ENCODE measurements around the gene PCAT6.

The PCAT6 gene

DNA sequence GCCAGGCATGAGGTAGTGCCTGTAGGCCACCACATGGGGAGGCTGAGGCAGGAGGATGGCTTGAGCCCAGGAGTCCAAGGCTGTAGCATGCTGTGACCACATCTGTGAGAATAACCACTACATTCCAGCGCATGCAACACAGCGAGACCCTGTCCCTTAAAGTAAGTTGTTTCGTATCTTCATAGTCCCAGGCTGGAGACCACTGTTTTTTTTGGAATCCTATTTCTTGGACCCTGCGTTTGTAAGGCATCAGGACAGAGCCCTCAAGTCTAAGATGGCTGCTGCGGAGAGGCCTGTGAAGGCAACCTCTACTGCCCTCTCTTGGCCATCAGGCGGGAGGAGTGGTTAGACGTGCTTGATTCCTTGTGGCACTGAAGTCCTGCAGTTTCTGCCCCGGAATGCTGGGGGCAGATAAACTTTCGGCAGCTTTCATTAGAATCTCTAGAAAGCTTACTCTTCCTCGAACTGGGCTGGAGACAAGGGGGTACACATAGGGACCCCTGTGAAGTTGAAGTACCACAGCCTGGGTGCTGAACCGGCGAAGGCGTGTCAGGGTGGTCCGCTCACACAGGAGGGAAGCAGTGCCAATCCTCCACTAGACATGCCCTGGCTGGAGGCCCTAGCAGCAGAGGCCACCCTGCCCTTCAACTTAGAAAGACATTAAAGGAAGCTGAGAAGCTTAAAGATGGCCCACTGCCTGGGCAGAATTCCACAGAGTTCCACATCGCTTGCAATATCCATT, 41.6 kb downstream of the PCAT6 start:
- no peak for DNase-seq

DNA sequence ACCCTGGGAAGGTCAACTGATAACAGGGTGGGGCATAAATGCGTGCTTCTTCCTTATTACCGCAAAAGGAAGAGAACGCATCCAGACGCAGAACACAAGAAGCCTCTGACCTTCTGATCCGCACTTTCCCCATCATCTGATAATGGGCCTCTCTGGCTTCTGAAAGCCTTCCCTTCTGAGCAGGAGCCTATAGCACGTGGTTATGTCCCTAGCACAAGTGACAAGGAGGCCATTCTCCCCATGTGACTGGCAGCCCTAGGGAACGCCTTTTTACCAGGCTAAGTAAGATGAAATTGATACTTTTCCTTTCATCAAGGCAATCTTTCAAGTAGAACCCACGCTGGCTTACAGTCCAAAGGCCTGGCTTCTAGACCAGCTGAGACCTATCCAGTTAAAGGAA, 44.0 kb downstream of the PCAT6 start:
- DNase-seq, result no peak

DNA sequence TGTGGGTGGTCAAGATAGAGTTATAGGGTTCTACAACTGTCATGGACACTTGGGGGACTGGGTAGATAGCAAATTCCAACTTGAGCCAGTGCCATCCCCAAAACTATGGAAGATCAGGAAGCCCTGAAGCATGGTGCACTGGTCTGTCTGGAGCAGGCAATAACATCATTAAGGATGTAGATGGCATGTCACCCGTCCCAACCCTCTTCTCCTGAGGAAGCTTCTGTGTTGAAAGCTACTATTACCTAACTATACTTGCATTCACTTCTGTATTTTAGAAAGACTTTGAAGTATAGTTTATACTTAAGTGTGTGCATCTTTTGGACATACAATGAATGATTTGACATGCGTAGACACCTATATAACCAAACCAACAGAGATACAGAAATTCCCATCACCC, 45.3 kb downstream of the PCAT6 start:
- DNase-seq, result no peak

DNA sequence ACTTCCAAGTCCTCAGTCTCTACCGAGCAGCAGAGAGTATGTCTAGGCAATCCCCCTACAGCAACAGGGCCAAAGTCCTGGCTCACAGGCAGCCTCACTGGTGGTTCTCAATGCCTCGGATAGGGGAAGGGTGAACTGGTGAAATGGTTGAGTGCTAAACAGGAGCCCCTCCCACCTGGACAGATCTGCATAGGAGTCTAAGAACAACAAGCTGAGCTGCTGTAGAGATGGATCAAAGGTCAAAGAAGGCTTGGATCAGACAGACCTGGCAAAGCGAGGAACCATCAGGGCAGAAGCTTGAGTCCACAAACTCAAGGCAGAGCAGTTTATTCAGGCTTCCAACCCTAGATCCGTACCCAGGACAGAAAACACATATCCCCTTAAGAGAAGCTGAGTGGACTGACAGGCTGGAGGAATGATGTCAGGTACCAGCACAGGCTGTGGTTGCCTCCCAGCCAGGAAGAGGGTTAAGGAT, 46.4 kb downstream of the PCAT6 start:
- no peak for DNase-seq

DNA sequence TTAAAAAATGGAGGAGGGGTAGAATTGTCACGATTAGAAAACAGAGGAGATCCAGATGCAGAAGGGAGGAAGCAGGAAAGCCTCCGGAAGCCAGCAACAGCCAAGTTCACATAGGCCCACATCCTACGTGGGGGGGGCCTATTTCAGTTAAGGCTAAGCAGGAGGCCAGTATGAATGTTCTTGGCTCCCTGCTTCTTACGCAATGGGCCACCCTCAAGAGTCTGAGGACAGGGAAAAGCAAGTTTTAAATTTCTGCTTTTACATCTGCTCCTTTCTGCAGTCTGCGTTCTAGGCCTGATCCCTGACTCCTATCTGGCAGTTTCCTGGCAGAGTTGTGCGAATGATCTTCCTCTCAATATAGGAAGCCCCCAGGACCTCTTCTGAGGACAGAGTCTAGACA, 47.6 kb downstream of the PCAT6 start:
- DNase-seq, result no peak

DNA sequence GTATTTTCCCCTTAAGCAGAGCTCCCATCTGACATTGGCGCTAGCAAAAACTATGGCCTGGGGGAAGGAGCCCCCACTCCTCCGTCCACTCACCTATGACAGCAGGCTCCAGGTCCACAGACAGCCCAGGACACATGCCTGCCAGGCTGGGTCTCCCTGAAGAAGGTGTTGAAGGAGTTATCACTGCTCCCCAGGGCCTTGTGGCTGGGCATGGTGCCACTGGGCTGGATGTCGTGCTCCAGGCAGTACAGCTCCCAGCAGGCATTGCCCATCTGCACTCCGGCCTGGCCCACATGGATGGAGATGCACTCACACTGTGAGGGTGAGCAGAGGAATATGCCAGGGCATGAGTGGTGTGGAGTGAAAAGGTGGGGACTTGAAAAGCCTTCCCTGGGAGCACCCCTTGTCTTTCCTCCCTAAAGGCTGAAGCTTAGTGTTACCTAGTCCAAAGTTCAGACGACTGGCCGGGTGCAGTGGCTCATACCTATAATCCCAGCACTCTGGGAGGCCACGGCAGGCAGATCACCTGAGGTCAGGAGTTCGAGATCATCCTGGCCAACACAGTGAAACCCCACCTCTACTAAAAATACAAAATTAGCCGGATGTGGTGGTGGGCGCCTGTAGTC, 48.1 kb downstream of the PCAT6 start:
- no peak for DNase-seq

DNA sequence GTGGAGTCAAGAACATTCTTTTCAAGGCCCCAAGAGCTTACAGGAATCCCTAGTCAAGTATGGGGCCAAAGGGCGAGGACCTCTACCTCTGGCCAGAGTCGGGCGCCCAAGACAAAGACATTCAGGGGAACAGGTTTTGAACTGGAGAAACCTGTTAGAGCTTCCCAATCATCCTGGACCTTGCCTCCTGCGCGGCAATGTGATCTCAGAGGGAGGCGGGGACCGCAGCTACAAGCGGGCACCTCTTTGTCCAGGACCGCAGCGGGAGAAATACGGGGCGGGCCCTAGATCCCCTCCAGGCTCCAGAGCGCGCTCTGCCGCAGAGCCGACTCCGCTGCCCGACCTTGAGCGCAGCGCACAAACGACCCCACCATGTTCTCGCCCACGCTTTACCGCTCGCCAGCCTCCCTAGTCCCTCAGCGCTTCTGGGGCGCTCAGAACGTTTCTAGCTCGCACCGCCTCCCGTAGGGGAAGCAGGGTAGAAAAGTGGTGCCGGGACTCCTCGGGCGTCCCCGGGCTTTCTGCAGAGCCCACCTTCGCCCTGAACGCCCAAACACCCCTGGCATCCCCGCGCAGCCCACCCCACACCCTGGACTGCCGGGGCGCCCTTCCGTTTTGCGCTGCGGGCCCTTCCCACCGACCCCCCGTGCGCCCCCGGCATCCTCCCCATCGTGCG, 50.1 kb downstream of the PCAT6 start:
- DNase-seq, result peak in 1 of 2 experiments; percentile 1

Data from cerebellar nuclear complex (tissue), 1 donor.